Heart left ventricle (tissue), 16 donors: ENCODE data around the gene TNFRSF14. TPM values are rescaled to one million over a fixed set of nuclear protein-coding genes. Genes with fewer than 3 reads are reported as not detected.

ENCODE experiments used
- ATAC-seq, 4 donors: fragments of 200-7000 bp; cut with Tn5 transposase; one replicate each; pipeline ENCODE4 v1.9.1; 2020 to 2022; ENCODE audit warnings: moderate library complexity in 4 of 4, mild to moderate bottlenecking in 3 of 4, moderate number of reproducible peaks in 1 of 4
- DNase-seq, 5 donors: peaks; one replicate each; pipeline ENCODE4 v3.0.0-alpha.2; 2020
- H3K27ac ChIP-seq, 12 donors: fragments of 200-600 bp; sonication (generic) in 4 of 12; one replicate each; pipeline versions ENCODE4 v1.5.0 to v1.8.0; 2016 to 2022; ENCODE audit warnings: mild to moderate bottlenecking in 2 of 12
- H3K27me3 ChIP-seq, 9 donors: fragments of 200-600 bp; sonication (generic) in 2 of 9; one replicate each; pipeline versions ENCODE4 v1.5.1 to v1.8.0; 2016 to 2022; ENCODE audit warnings: mild to moderate bottlenecking in 3 of 9
- H3K36me3 ChIP-seq, 9 donors: fragments of 200-600 bp; sonication (generic) in 2 of 9; one replicate each; pipeline versions ENCODE4 v1.5.0 to v1.8.0; 2018 to 2022; ENCODE audit warnings: mild to moderate bottlenecking in 2 of 9
- H3K4me1 ChIP-seq, 12 donors: fragments of 200-600 bp; sonication (generic) in 4 of 12; one replicate each; pipeline versions ENCODE4 v1.5.0 to v1.8.0; 2016 to 2022; ENCODE audit warnings: mild to moderate bottlenecking in 3 of 12
- H3K4me3 ChIP-seq, 12 donors: fragments of 200-600 bp; sonication (generic) in 4 of 12; one replicate each; pipeline versions ENCODE4 v1.5.0 to v1.8.0; 2017 to 2022; ENCODE audit warnings: mild to moderate bottlenecking in 9 of 12, moderate library complexity in 4 of 12
- H3K9me3 ChIP-seq, 12 donors: fragments of 200-600 bp; sonication (generic) in 4 of 12; one replicate each; pipeline versions ENCODE4 v1.5.0 to v1.8.0; 2016 to 2022; ENCODE audit warnings: mild to moderate bottlenecking in 1 of 12
- POLR2A ChIP-seq, 2 donors: fragments of 450-650 bp; IDR thresholded peaks; one replicate each; pipeline ENCODE4 v1.6.1; 2017; ENCODE audit warnings: antibody characterized with exemption in 2 of 2, mild to moderate bottlenecking in 2 of 2, moderate library complexity in 2 of 2
- WGBS, 4 donors: extraction: QIAGEN DNeasy Blood & Tissue Kit in 2 of 4; methylation state at CpG; one replicate each; pipeline versions ENCODE4 v1.1.5 to v1.1.7; 2013 to 2018; 5-methylcytosine and 5-hydroxymethylcytosine counted together
- intact Hi-C, 10 donors: fragments of 100-400 bp; cut with DNase I; formaldehyde crosslinking; loops; one replicate each; pipeline versions ENCODE4 v1.11.1 to v1.14.2; 2022
- polyA plus RNA-seq, 2 donors: library from polyadenylated mRNA; stranded (reverse); fragments of 200-250 nt; gene quantifications; one replicate each; pipeline ENCODE4 v1.2.3, GENCODE V29; 2013
- total RNA-seq, 9 donors: library from RNA; depleted of rRNA in 2 of 9; stranded (reverse); fragments of >200 nt in 2 of 9; fragmentation: NEBNext Ultra II Directional in 3 of 9; extraction: Animal tissue kit (Norgen Biotek cat#: 25700) in 3 of 9; gene quantifications; one replicate each; pipeline versions ENCODE4 v1.1.0 to v1.2.4, GENCODE V29; 2016 to 2023
- TF ChIP-seq, protein P1 (sequence below), 12 donors: fragments of 200-600 bp; sonication (generic) in 4 of 12; IDR thresholded peaks; one replicate each; pipeline versions ENCODE4 v1.5.0 to v1.8.0; 2018 to 2022; ENCODE audit warnings: antibody characterized with exemption in 12 of 12, mild to moderate bottlenecking in 5 of 12
- donor health status: ischemic (EF 13 %, LVEDD 7.1; RV severe dilation, severe dysfunction).
- donor health status: healthy with polysubstance abuse.
- donor health status: DM: no; HTN: yes; CAD: no.
- donor health status: DM: no; HTN: no; CAD: no.
- donor health status: ischemic (EF 25% LVEDD 6.9; RV normal size, moderate dysfunction).
- donor health status: ischemic (EF 25% LVEDD 5.7; RV mildly dilated, moderate dysfunction).
- donor health status: healthy.
- donor health status: DM: yes; HTN: yes; CAD: no.
- donor health status: ischemic (EF 35%, LVEDD 5.7; RV mildly dilated, moderate dysfunction).
- donor health status: nonischemic (EF 11% LVEDD 7.7; RV severe dilation, severe dysfunction).
- donor health status: DM: yes; HTN: yes; CAD: no.
- donor health status: PGD.
- donor health status: ischemic (EF 29% LVEDD 5.4; RV normal size, mild dysfunction).
- donor health status: nonischemic (EF 23%, LVEDD 6.1; RV moderate dilation, normal function).

The TNFRSF14 gene
- total and polyA plus RNA-seq, 11 donors, result 7.8 to 70.8 (median 14.3) TPM

DNA sequence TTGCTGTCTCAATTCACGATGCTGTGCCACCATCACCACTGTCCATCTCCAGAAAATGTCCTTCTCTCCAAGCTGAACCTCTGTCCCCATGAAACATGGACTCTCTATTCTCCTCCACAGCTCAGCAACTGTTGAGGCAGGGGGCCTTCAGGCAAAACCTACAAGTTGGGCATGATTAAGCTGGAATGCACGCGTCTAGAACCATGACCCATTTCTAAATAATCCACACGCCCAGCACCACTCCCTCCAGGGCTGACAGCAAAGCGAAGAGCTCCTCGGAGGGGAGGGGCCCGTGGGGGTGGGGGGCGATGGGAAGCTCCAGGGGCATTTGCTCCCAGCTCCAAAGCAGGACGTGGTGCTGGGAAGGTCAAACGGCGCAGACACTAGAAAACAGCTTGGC is 22.8 kb upstream of the TNFRSF14 start:
- H3K27ac ChIP-seq, result no peak overlapping the region
- intact Hi-C loops, result no loop called here
- ATAC-seq (no peak), DNase-seq (no peak)
- TF ChIP-seq, protein P1, sequence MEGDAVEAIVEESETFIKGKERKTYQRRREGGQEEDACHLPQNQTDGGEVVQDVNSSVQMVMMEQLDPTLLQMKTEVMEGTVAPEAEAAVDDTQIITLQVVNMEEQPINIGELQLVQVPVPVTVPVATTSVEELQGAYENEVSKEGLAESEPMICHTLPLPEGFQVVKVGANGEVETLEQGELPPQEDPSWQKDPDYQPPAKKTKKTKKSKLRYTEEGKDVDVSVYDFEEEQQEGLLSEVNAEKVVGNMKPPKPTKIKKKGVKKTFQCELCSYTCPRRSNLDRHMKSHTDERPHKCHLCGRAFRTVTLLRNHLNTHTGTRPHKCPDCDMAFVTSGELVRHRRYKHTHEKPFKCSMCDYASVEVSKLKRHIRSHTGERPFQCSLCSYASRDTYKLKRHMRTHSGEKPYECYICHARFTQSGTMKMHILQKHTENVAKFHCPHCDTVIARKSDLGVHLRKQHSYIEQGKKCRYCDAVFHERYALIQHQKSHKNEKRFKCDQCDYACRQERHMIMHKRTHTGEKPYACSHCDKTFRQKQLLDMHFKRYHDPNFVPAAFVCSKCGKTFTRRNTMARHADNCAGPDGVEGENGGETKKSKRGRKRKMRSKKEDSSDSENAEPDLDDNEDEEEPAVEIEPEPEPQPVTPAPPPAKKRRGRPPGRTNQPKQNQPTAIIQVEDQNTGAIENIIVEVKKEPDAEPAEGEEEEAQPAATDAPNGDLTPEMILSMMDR (IDR thresholded peaks at IDR 0.05), result no peak
- no peak for TF ChIP-seq POLR2A (IDR thresholded peaks at IDR 0.05)
- no peaks in the 10 kb centered on the region for H3K9me3 ChIP-seq
- H3K4me3 ChIP-seq, result no peak overlapping the region
- WGBS, 4 donors, result 77 to 91% (median 86%) methylated on average over 11 of the region's 11 CpGs
- H3K36me3 ChIP-seq, result no peaks in the 10 kb centered on the region
- peaks cover 13 to 44% (median 24%) of the 10 kb centered on the region in 12 donors for H3K4me1 ChIP-seq
- peaks cover 0 to 50% (median 0%) of the 10 kb centered on the region in 9 donors for H3K27me3 ChIP-seq

DNA sequence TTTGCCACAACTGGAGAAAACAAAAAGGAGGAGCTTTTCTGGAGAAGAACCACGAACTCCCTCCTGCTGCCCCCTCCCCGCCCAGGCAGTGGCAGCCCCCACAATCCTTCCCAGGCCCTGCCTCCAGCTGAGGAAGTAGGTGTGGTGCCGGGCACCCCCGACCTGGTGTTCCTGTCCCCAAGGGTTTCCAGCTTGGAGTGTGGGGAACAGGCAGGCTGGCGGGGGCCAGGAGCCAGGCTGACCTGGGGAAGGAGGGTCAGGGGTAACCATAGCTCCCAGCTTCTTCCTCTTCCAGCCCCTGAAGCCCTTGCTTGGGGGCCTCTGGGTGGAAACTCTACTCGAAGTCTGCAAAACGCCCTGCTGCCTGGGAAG is 21.9 kb upstream of the TNFRSF14 start:
- no peak overlapping the region for H3K27ac ChIP-seq
- ATAC-seq, result no peak
- peaks cover 0 to 42% (median 1%) of the 10 kb centered on the region in 9 donors for H3K27me3 ChIP-seq
- DNase-seq, result no peak
- no peaks in the 10 kb centered on the region for H3K36me3 ChIP-seq
- peaks cover 6 to 34% (median 15%) of the 10 kb centered on the region in 12 donors for H3K4me1 ChIP-seq
- no peak overlapping the region for H3K4me3 ChIP-seq
- intact Hi-C loops, result no loop called here
- 35 to 46% (median 41%) methylated on average over 5 to 7 of the region's 7 CpGs for WGBS, 4 donors
- TF ChIP-seq, protein P1 (IDR thresholded peaks at IDR 0.05), result no peak
- no peak for TF ChIP-seq POLR2A (IDR thresholded peaks at IDR 0.05)
- no peaks in the 10 kb centered on the region for H3K9me3 ChIP-seq

DNA sequence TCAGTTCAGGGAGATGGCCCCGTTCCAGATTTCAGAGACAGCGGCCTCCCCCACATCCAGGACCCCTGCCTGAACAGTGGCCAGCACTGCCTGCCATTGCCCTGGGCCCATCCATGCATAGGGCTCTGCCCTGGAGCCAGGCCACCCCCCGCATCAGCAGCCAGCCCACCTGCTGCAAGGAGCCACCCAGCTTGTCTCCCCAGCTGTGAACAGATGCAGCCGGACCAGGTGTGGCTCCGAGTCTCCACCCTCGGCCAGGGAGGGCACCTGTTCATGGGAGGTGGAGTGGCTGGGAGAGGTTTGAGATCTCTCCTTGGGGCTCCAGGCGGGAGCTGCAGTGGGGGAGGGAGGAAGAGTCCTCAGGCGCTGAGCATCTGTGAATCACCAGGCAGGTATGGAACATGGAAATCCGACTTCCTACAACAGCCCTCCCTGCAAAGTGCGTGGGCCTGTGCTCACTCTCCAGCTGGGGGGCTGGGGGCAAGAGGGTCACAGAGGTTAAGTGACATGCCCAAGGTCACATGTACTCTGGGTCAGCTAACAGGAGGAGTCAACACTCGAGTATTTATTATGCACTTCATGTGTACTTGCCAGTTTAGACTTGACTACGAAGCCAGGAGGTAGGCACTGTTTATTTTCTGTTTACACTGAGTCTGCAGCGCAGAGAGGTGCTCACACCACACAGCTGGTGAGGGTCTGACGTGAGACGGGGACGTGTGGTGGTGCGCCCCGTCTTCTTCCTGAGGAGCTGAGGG is 21.3 kb upstream of the TNFRSF14 start:
- H3K27ac ChIP-seq, result no peak overlapping the region
- 47 to 54% (median 50%) methylated on average over 15 to 18 of the region's 18 CpGs for WGBS, 4 donors
- H3K27me3 ChIP-seq, result peaks cover 0 to 39% (median 3%) of the 10 kb centered on the region in 9 donors
- DNase-seq (no peak), ATAC-seq (no peak)
- H3K36me3 ChIP-seq, result no peaks in the 10 kb centered on the region
- TF ChIP-seq, protein P1 (IDR thresholded peaks at IDR 0.05), result no peak
- TF ChIP-seq POLR2A (IDR thresholded peaks at IDR 0.05), result no peak
- H3K4me3 ChIP-seq, result no peak overlapping the region
- intact Hi-C loops, result no loop called here
- H3K4me1 ChIP-seq, result peaks cover 6 to 30% (median 14%) of the 10 kb centered on the region in 12 donors
- H3K9me3 ChIP-seq, result no peaks in the 10 kb centered on the region

DNA sequence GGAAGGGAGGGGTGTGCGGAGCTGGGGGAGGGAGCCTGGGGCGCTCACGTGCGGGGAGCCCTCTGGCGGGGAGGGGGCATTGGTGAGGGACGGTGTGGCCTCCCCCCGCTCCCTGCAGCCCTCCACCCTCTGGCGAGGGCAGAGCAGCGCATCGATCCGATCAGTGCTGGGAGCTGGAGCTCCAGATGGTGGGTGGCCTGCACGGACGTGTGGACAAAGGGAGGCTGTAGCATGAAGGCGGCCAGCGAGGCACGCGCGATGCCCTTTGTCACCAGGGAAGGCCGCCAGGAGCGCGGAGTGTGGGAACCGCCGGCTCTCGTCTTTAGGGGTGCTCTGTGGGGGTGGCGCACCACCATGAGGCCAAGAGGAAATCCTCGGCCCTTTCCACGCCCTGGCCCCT is 20.7 kb upstream of the TNFRSF14 start:
- ATAC-seq (no peak), DNase-seq (no peak)
- no peak overlapping the region for H3K27ac ChIP-seq
- peaks cover 6 to 27% (median 11%) of the 10 kb centered on the region in 12 donors for H3K4me1 ChIP-seq
- no peaks in the 10 kb centered on the region for H3K9me3 ChIP-seq
- H3K36me3 ChIP-seq, result no peaks in the 10 kb centered on the region
- intact Hi-C loops, result no loop called here
- WGBS, 4 donors, result 45 to 53% (median 51%) methylated on average over 23 to 27 of the region's 27 CpGs
- no peak for TF ChIP-seq POLR2A (IDR thresholded peaks at IDR 0.05)
- TF ChIP-seq, protein P1 (IDR thresholded peaks at IDR 0.05), result no peak
- peaks cover 0 to 37% (median 3%) of the 10 kb centered on the region in 9 donors for H3K27me3 ChIP-seq
- no peak overlapping the region for H3K4me3 ChIP-seq
